GDM1 (cell line): ENCODE data around the gene MEIS1.

ENCODE experiments used
- DNase-seq: peaks from one replicate; lab custom pipeline; 2025; lab: John Stamatoyannopoulos, UW

The MEIS1 gene

GRCh38 chr2:66507673-66508201, 72.8 kb downstream of the MEIS1 start:
- DNase-seq, result no peak

DNA sequence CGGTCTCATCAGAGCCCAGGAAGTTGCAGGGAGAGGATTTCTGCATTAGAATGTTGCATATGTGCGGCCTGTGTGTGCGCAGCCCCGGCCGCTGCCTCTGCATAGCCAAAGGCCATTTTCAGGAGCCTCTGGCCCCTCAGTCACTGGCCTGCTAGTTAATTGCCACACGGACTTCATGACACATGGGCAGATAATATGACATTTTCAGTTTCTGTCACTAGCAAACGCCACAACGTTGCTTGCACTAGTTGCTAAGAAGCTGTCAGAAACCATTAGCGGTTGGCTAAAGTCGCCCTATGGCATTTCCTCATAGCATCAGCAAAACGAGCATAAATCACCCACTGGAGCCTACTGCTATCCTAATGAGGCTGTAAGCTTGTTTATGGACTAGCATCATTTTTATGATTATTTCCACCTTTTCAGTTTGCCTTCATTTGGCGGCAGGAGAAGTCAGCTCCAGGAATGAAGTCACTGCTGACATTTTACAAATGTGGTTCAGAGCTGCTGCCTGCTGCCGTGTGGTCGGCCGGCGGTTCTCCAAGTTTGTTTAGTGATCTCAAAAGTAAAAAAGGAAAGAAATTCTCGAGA, 73.7 kb downstream of the MEIS1 start:
- DNase-seq, result no peak

DNA sequence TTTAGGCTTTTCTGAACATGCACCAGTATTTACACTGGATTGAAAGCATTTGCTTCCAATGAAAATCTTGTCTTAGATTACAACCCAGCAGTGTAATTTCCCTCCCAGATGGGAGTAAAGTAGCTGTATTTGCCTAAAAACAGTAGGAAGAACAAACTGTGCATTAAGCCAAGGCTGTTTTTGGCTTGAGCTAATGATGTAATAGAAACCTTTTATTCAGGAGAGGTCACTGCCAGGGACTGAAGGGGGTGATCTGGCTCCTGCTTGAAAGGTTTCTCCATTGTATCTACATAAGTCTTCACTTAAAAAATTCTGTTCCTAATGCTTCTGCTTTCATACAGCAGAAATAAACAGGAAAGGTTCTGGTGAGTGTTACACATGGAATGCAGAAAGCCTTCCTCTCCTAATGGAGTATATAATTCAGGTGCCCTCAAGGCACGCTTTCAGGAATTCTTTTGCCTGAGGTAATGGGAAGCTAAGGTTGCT, 74.4 kb downstream of the MEIS1 start:
- DNase-seq, result no peak

GRCh38 chr2:66512626-66513025, 77.7 kb downstream of the MEIS1 start:
- no peak for DNase-seq

DNA sequence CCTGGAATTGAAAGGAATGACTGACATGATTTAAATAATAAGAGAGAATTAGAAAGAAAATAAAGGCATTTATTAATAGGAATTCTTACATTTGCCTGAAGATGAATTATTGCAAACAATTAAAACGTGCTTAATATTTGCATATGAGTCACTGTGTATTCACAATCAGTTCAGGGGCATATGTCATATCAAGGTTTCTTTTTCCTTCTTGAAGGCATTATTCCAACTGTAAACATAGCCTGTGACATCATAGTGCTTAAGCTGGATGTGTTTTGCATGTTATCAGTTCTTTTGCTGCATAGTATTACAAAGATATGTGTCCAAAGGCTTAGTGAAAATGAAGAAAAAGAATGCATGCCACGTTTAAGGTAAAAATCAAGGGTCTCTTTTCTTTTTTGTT, 80.8 kb downstream of the MEIS1 start:
- DNase-seq, result no peak

GRCh38 chr2:66516499-66516898, 81.6 kb downstream of the MEIS1 start:
- no peak for DNase-seq

GRCh38 chr2:66517772-66518171, 82.8 kb downstream of the MEIS1 start:
- DNase-seq, result no peak

DNA sequence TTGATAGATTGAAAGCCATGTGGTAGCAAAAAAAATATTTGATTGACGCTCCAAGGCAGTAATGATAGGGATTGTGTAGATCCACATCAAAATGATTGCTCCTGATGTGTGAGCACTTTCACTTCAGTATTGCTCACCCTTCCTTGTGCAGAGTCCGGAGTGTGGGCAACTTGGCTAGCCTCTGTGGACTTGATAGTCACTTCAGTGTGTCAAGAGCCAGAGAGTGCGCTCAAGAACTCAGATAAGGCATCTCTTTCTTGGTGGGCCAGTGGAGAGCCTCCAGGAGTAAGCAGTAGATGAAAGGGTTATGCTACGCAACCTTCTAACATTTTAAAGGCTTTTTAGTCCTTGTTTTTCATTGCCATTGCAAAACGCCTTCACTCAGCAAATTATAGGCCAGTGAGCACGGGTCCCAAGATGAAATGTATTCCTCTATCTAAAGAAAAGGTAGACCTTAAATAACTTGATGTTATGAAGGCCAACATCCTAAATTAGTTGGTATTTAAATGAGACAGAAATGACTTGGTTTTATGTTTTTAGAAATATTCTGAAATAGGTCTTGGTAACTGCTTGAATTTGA, 84.4 kb downstream of the MEIS1 start:
- DNase-seq, result no peak

- DNase-seq, result no peak
These were observed 86.5 kb downstream of the MEIS1 start for GRCh38 chr2:66521291-66521922.

- DNase-seq, result no peak
These were observed 87.9 kb downstream of the MEIS1 start for GRCh38 chr2:66522611-66523376.

GRCh38 chr2:66523377-66523969, 88.5 kb downstream of the MEIS1 start:
- DNase-seq, result no peak

DNA sequence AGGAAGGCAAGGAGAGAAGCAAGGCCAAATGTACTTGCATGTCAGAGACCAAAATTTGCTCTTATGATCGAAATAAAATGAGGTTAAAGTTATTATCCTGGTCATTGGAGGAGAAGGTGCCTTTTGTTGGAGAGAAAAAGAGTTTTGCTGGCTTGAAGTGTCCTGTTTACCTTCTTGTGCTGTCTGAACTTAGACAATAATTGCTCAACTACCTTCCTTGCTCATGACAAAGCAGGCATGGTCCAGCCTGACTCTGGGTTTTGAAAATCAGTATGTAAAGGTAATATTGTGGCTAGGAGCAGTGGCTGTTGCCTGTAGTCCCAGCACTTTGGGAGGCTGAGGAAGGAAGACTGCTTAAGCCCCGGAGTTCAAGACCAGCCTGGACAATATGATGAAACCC, 89.1 kb downstream of the MEIS1 start:
- DNase-seq, result no peak

GRCh38 chr2:66525606-66526005, 90.7 kb downstream of the MEIS1 start:
- no peak for DNase-seq

- DNase-seq, result no peak
These were observed 91.3 kb downstream of the MEIS1 start for GRCh38 chr2:66526180-66526579.

- no peak for DNase-seq
These were observed 94.2 kb downstream of the MEIS1 start for GRCh38 chr2:66528974-66529724.

DNA sequence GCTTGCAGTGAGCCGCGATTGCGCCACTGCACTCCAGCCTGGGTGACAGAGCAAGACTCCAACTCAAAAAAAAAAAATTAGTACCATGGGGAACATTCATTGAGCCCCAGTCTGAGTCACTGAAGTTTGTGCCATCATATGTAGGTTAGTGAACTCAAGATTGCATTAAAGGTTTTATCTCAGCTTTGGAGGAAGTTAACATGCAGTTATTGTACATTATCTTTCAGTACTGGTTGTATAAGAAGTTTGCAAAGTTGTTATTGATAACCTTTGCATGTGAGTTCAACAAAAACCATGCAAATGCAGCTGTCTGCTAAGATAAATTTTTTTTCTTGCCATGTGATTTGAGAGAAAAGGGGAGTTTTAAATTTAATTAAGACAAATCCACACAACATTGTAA, 95.7 kb downstream of the MEIS1 start:
- DNase-seq, result no peak

DNA sequence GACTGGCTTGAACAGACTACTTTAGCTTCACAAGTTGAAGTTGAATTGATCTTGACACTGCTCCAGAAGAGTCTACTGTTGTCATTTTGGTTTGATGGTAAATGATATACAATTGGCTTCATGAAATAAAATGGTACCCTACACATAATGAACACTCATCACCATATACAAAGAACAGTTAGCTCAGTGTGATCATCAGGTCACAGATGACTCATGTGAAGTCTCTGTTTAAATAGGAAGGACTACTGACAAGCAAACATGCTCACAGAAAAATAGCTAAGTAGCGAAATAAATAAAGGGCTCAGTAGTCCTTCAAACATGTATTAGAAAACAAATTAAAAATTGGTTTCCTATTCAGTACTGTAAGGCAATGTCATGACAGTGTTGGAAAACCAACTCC, 96.2 kb downstream of the MEIS1 start:
- no peak for DNase-seq

DNA sequence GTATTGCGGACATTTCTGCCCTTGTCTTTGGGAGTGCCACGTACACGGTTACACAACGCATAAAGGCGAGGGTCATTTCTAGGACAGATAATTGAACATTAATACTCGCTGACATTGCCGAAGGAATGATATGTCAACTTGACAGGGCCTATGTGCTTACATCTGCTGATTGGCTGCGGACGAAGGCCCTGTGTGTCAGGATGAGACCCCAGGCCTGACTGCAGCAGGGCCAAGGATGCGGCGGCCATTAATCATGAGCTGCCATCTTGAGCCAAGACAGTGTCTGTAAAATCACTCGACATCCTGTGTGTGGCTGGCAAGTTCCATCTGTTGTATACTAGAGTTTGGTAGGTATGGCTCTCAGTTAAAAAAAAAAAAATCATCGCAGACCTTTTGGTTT, 96.6 kb downstream of the MEIS1 start:
- DNase-seq, result no peak

GRCh38 chr2:66532972-66533868, 98.3 kb downstream of the MEIS1 start:
- DNase-seq, result no peak

GRCh38 chr2:66534461-66534860, 99.5 kb downstream of the MEIS1 start:
- DNase-seq, result no peak
